ENCODE measurements around the gene C8B.

The C8B gene

DNA sequence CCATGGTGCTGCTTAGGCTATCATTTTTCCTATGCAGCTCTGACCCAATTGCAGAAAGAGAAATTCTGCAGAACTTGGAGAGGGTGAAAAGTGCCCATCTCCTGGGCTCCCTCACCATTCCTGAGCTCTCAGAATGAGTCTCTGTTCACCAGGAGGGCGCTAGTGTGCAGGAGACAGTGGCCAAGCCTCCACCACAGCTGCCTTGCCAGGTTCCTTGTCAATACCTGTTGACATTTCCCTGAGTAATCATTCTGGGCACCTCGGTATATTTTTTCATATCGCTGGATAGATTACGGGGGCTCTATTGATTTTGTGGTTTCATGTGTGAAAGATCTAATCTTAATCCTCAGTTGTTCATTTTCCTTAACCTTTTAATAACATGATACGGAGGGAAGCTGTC lies 13.0 kb upstream of the C8B start:
- Histone ChIP-seq H3K4me3 (IDR thresholded peaks at IDR 0.05; ENCODE audit: insufficient read depth, low read depth, low read length) (no peak overlapping the region), H3K27ac (no peak overlapping the region), H2AFZ (ENCODE audit: low read depth) (no peak overlapping the region), H4K20me1 (ENCODE audit: insufficient read depth) (no peaks in the 10 kb centered on the region), H3K79me2 (ENCODE audit: insufficient read depth, low read depth) (no peaks in the 10 kb centered on the region), H3K9ac (no peak overlapping the region), H3K27me3 (ENCODE audit: insufficient read depth, low read depth) (no peaks in the 10 kb centered on the region), H3K4me1 (ENCODE audit: low read depth, poor library complexity, severe bottlenecking) (no peaks in the 10 kb centered on the region), H3K4me2 (no peak overlapping the region), H3K36me3 (ENCODE audit: insufficient read depth) (no peaks in the 10 kb centered on the region)
- no peak for TF ChIP-seq CTCF (conservative IDR thresholded peaks at IDR 0.05; ENCODE audit: low read depth, low read length)

GRCh38 chr1:56977910-56978309 lies 12.1 kb upstream of the C8B start:
- Histone ChIP-seq H3K9ac (no peak overlapping the region), H3K4me1 (ENCODE audit: low read depth, poor library complexity, severe bottlenecking) (no peaks in the 10 kb centered on the region), H2AFZ (ENCODE audit: low read depth) (no peak overlapping the region), H3K79me2 (ENCODE audit: insufficient read depth, low read depth) (no peaks in the 10 kb centered on the region), H3K4me3 (IDR thresholded peaks at IDR 0.05; ENCODE audit: insufficient read depth, low read depth, low read length) (no peak overlapping the region), H4K20me1 (ENCODE audit: insufficient read depth) (no peaks in the 10 kb centered on the region), H3K4me2 (no peak overlapping the region), H3K27ac (no peak overlapping the region), H3K27me3 (ENCODE audit: insufficient read depth, low read depth) (no peaks in the 10 kb centered on the region), H3K36me3 (ENCODE audit: insufficient read depth) (no peaks in the 10 kb centered on the region)
- TF ChIP-seq CTCF (conservative IDR thresholded peaks at IDR 0.05; ENCODE audit: low read depth, low read length), result no peak

DNA sequence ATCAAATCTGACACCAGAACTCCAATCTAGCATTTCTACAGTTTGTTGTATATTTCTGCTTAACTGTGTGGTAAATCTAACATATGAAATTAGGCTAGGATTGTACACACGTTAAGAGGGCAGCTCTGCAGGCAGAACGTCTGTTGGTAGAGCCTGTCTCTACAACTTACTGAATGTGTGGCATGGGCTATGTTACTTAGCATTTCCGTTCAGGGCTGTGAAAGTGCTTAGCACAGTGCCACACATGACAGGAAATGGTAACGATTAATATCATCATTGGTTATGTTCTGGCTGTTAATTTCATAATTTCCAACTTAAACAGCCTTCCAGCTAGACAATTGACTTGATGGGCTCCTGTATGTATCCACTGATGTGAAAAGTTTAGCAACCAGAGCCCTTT lies 9.6 kb upstream of the C8B start:
- H3K4me1 ChIP-seq (ENCODE audit: low read depth, poor library complexity, severe bottlenecking), result no peaks in the 10 kb centered on the region
- H4K20me1 ChIP-seq (ENCODE audit: insufficient read depth), result no peaks in the 10 kb centered on the region
- TF ChIP-seq CTCF (conservative IDR thresholded peaks at IDR 0.05; ENCODE audit: low read depth, low read length), result no peak
- H3K79me2 ChIP-seq (ENCODE audit: insufficient read depth, low read depth), result no peaks in the 10 kb centered on the region
- H3K4me3 ChIP-seq (IDR thresholded peaks at IDR 0.05; ENCODE audit: insufficient read depth, low read depth, low read length), result no peak overlapping the region
- H3K27me3 ChIP-seq (ENCODE audit: insufficient read depth, low read depth), result no peaks in the 10 kb centered on the region
- H2AFZ ChIP-seq (ENCODE audit: low read depth), result no peak overlapping the region
- H3K27ac ChIP-seq, result no peak overlapping the region
- no peaks in the 10 kb centered on the region for H3K36me3 ChIP-seq (ENCODE audit: insufficient read depth)
- no peak overlapping the region for H3K9ac ChIP-seq
- no peak overlapping the region for H3K4me2 ChIP-seq

DNA sequence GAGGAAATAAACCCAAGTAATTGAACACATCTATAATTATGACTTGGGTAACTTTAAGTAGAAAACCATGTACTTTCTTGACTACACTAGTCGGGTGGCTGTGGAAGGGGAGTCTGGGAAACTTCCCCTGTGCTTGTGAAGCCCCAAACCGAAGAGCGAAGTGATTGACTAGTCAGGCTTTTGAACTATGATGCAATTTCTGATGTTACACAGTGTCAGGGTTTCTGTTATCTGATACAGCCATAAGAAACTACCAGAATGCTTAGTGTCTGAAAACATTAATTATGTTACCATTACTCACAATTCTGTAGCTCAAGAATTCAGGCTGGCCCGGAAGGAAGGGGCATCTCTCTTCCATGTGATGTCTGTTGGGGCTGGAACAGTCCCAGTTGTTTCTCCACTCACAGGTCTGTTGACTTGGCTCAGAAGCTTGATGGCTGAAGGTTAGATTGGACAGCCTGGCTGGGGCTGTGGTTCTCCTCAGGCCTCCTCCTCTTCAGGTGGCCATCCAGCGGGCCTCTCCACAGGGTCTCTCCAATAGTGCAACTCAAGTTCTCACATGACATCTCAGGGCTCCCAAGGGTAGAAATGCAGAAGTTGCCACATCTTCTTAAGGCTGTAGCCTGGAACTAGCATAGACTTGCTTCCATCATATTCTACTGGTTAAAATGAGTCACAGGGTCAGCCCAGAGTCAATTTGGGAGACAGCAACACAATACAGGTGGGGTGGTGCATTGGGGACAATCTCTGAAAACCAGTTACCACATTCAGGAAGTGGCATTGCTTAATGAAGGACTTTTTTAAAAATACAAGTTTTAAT lies 8.3 kb upstream of the C8B start:
- Histone ChIP-seq H3K27me3 (ENCODE audit: insufficient read depth, low read depth) (no peaks in the 10 kb centered on the region), H3K27ac (no peak overlapping the region), H3K79me2 (ENCODE audit: insufficient read depth, low read depth) (no peaks in the 10 kb centered on the region), H3K4me3 (IDR thresholded peaks at IDR 0.05; ENCODE audit: insufficient read depth, low read depth, low read length) (no peak overlapping the region), H2AFZ (ENCODE audit: low read depth) (no peak overlapping the region), H4K20me1 (ENCODE audit: insufficient read depth) (no peaks in the 10 kb centered on the region), H3K9ac (no peak overlapping the region), H3K4me1 (ENCODE audit: low read depth, poor library complexity, severe bottlenecking) (no peaks in the 10 kb centered on the region), H3K36me3 (ENCODE audit: insufficient read depth) (no peaks in the 10 kb centered on the region), H3K4me2 (no peak overlapping the region)
- TF ChIP-seq CTCF (conservative IDR thresholded peaks at IDR 0.05; ENCODE audit: low read depth, low read length), result no peak
